HG03457 (cell line): ENCODE data around the gene BLVRB.
"Not testable (repeated sequence)": the region's sequence is repeated elsewhere in the genome, so short reads cannot be mapped to it uniquely, and the experiment has no call there.

Experiments
- ATAC-seq: cut with Tn5 transposase; IDR thresholded peaks from one replicate; pipeline ENCODE4 v1.9.1; 2021; ENCODE audit warnings: moderate number of reproducible peaks; ENCODE audit not compliant: unreplicated experiment

The BLVRB gene

DNA sequence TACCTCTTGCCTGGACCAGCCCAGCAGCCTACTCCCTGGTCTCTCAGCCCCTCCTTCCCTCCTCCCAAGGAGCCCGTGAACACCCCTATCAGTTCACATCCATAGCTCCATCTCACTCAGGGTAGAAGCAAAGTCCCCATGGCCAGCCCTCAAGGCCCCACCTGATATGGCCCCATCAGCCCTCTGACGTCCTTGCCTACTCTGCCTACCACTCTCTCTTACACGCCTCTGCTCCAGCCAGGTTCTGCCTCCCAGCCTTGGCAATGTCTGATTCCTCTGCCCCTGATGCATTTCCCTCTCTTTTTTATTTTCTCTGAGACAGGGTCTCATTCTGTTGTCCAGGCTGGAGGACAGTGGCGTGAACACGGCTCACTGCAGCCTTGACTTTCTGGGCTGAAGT lies 13.5 kb downstream of the BLVRB start:
- no peak for ATAC-seq

DNA sequence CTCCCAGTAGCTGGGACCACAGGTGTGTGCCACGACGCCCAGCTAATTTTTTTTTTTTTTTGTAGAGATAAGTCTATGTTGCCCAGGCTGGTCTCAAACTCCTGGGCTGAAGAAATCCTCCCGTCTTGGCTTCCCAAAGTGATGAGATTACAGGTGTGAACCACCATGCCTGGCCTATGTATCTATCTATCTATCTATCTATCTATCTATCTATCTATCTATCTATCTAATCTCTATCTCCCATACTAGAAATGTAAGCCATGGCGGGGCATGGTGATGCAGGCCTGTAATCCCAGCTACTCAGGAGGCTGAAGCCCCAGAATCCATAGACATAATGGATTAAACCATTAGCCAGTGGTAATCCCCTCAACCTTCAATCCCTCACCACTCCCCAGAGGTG lies 14.9 kb downstream of the BLVRB start:
- ATAC-seq = no peak

DNA sequence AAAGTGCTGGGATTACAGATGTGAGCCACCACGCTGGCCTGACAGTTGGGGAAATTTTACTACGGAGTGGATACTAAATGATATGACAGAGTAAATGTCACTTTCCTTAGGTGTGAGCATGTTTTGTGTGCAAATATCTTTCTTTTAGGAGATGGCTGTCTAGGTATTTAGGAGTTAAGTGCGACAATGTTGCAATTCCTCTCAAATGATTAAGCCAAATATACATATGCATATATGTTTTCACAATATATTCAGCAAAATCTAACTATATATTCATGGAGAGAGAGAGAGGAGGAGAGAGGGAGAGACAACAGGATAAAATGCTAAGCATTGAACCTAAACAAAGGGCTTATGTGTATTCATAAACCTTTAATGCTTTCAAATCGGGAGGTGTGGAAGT lies 16.0 kb downstream of the BLVRB start:
- no peak for ATAC-seq

- ATAC-seq = no peak
These were observed 19.2 kb downstream of the BLVRB start for GRCh38 chr19:40446263-40446784.

- no peak for ATAC-seq
These were observed 19.7 kb downstream of the BLVRB start for GRCh38 chr19:40445780-40446262.

DNA sequence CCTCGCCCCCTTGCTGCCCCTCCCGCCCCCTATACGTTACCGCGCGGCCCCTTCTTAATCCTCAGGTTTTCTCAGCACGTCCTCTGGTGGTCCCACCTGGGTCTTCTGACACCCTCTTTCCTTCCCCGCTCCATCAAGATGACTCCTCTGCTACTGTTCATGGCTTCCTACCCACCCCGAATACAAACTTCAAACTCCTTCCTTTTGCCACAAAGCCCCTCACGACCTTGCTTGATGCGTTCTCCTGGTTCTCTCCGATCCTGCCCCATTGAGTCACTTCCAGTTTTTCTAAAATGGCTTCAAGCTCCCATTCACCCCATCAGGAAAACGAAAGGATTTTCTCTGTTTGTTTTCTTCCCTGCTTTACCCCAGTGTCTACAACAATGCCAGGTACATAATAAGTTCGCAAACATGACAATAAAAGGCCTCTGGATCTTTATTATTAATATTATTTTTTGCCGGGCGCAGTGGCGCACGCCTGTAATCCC lies 20.7 kb downstream of the BLVRB start:
- no peak for ATAC-seq

DNA sequence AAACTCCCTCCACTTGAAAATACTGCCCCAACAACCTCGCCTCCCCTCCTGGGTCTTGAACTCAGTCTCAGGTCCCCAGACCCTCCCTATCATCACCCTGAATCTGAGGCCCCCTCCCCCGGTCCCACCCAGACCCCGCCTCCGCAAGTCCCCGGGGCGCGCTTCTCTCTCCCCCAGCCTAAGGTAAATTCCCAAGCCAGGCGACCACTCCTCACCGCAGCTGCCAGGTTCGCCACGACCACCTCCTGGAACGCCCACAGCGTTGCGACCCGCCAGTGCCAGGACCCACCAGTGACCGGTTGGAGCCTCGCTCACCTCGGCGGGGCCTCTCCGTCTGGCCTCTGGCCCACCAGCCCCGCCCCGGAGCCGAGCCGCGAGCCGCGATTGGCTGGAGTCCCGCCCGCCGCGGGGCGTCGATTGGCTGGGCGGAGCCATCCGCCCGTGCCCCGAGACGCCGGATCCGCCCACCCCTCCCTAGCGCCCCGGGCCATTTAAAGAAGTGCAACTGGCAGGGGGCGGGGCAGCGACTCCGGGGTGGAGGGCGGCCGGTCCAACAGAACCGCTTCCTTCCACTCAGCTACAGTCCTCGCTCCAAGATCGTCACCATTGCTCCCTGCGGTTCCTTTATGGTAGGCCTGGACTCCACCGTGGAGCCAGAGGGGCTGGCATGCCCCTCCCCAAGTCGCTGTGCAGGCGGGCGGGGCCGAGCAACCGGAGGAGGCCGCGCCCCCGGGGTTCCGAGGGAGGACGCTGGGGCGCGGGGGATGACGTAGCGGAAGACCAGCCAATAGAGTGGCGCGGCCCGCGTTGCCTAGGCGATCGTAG lies 21.3 kb downstream of the BLVRB start, which contains the start of gene SERTAD3:
SERTAD3 (minus strand) TSS at position 336 of the 825 bp plus-strand sequence. CDS start 2,255 bp downstream, outside the sequence.
- peak; percentile 48 for ATAC-seq

GRCh38 chr19:40443131-40443999 lies 22.2 kb downstream of the BLVRB start:
- ATAC-seq = peak; percentile 57

DNA sequence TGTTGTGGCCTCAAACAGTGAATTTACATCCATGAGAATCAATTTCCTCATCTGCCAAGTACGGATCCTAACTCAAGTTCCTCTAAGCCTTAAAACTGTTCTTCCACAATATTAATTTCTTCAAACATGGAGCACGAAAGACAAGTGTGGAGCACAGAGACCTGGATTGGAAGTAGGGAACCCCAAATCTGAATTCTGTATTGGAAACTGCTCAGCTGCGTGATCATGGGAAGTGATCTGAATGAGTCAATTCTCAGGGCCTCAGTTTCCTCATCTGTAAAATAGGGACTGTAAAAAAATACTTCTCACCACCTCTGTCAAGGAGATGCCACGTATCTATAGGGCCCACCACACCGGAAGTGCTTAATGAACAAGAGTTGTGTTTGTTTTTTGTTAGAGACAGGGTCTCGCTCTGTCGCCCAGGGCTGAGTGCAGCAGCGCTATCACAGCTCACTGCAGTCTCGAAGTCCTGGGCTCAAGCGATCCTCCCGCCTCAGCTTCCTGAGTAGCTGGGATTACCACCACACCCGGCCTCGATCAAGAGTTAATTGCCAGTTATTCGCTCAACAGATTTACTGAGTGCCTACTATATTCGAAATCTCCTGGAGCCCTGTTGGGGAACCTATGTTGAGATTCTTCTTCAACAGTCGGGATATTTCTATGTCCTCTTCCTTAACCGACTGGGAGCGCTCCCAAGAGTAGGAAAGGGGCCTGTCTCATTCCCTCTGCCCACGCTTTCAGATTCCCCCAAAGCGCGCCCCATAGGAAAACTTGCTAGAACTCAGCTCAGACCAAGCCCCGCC lies 23.0 kb downstream of the BLVRB start:
- no peak for ATAC-seq

DNA sequence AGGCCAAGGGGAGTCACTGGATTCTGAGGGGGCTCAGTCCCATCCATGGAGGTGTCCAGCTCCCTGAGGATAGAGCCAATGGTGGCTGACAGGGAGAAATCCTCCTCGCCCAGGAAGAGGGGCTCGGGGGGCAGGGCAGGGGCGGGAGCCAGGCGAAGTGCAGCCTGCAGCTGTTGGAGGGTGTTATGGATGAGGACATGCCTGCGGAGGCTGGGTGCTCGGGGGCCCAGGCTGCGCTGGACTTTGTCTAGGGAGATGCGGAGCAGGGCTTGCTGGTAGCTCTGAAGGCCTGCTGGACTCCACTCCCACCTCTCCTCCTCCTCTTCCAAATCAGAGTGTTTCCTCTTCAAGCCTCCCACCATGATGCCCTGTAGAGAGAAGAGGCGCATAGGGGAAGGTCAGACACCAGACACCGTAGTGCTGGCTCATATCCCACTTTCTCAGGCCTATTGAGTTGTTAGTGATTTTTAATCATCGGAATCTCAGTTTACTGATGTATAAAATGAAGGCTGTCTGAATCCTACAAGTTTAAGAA lies 23.8 kb downstream of the BLVRB start:
- ATAC-seq = no peak

DNA sequence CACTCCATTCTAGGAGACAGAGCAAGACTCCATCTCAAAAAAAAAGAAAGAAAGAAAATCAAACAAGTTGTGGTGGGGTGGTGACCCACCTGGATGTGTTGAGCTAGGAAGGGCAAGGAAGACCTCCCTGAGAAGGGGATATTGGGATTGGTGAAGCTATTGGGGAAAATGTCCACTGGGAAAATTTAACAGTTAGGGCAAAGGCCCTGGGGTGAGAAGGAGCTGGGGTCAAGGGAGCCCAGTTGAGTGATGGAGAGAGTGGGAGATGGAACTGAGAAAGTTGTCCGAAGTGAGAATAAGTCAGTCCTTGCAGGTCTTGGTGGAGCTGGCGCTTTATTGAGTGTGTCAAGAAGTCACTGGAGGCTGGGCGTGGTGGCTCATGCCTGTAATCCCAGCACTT lies 27.3 kb downstream of the BLVRB start:
- no peak for ATAC-seq

DNA sequence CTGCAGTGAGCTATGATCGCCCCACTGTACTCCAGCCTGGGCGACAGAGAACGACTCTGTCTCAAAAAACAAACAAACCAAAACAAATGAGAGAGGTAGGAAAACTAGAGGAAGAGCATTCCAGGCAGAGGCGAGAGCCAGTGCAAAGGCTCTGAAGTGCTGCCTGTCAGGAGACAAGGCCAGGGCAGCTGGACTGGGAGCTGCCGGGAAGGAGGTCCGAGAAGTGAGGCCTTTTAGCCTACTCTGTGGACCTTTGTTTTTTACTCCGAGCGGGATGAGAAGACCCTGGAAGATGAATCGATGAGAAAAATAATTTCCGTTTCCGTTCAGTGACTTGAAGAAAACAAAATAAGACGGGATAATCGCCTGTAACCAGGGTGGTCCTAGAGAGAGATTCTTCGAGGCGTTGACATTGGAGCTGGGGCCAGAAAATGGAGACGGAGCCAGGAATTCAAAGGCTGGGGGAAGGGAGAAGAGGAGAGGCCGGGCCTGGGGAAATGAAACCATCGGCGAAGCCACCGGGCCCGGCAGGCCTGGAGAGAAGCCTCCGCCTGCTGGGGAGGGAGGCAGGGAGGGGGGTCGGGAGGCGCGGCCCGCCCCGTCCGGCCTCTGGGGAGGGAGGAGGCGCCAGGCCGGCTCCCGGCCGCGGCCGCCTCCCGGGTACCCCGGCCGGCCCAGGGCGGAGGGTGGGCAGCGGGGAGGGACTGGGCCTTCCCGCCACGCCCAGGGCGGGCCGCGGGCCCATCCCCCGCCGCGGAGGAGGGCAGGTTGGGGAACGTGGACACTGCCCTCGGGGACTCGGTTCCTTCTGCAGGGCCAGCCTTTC lies 31.9 kb downstream of the BLVRB start:
- no peak for ATAC-seq

DNA sequence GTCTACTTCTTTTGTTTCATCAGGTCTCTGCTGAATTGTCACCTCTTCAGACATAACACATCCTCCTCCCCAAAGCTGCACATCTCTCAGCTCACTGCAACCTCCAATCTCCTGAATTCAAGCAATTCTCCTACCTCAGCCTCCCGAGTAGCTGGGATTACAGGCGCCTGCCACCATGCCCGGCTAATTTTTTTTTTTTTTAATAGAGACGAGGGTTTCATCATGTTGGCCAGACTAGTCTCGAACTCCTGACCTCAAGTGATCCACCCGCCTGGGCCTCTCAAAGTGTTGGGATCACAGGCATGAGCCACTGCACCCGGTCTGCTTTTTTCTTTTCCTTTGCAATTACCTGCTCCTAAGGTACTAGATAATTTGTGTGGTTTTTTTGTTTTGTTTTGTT lies 32.8 kb downstream of the BLVRB start:
- ATAC-seq = not testable (repeated sequence)

- ATAC-seq = no peak
These were observed 33.8 kb downstream of the BLVRB start for GRCh38 chr19:40431698-40432097.

GRCh38 chr19:40430242-40430641 lies 35.3 kb downstream of the BLVRB start:
- ATAC-seq = not testable (repeated sequence)

- not testable (repeated sequence) for ATAC-seq
These were observed 37.3 kb downstream of the BLVRB start for GRCh38 chr19:40428197-40428596.

DNA sequence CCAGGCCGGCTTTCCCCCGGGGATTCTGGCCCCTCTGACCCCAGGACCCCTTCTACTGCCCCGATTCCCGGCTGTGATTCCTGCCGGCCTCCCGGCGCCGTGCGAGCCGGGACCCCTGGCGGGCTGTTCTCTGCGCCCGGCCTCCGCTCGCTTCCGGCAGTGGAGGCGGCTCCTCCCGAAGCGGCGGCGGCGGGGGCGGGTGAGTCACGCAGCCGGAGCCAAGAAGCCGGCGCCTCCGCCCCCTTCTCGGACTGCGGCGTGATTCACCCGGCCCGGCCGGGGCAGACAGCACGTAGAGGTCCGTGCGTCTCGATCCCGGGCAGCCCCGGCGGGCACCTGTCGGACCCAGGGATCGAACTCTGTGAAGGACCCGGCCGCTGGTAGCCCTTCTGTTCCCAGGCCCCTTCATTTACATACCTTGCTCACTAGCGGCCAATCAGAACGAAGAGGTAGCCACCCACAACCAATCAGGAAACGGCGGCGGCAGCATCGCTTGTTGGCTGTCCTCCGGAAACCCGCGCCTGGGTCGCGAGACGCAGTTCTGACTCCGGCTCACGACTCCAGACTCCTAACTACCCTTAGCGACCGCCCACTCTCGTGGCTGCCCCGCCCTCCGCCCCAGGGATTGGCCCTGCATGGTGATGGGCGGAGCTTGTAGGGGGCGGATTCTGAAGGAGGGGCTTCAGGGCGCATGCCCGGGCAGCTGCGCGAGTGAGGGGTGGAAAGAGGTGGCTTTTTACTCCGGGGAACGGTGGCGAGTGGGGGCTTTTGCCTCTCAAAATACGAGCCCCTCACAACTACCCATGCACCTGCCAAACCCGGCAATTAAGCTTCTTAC lies 39.9 kb downstream of the BLVRB start, which contains the start of gene SERTAD1:
SERTAD1 (minus strand) TSS at position 543 of the 838 bp plus-strand sequence. CDS start 2,446 bp downstream, outside the sequence.
- ATAC-seq = peak; percentile 65
